SU-DHL-6 (cell line): ENCODE data around the gene OPA3.

Source experiments
- H2AFZ ChIP-seq: fragments of 200-600 bp; sonication (generic); 2 replicates; pipeline ENCODE4 v1.6.1; 2014; ENCODE audit warnings: low read depth, mild to moderate bottlenecking, moderate library complexity, mixed read lengths, antibody characterized with exemption, low read length; ENCODE audit not compliant: severe bottlenecking
- H3F3A ChIP-seq: fragments of 200-600 bp; shearing (Covaris generic); 2 replicates; pipeline ENCODE4 v1.6.0; 2016; ENCODE audit warnings: antibody characterized with exemption, mild to moderate bottlenecking; ENCODE audit not compliant: insufficient read depth
- H3K27ac ChIP-seq: fragments of 200-600 bp; sonication (generic); 2 replicates; pipeline ENCODE4 v1.5.1; 2016; ENCODE audit warnings: low read depth, mild to moderate bottlenecking, low read length, moderate library complexity, mixed read lengths
- H3K27me3 ChIP-seq: fragments of 200-600 bp; sonication (generic), shearing (Covaris generic); 2 replicates; pipeline ENCODE4 v1.6.0; 2014; ENCODE audit warnings: mild to moderate bottlenecking, low read length
- H3K36me3 ChIP-seq: fragments of 200-600 bp; sonication (generic); 2 replicates; pipeline ENCODE4 v1.6.1; 2014; ENCODE audit warnings: mild to moderate bottlenecking, low read length, mixed read lengths
- H3K4me2 ChIP-seq: fragments of 300-600, 200-600 bp; shearing (Covaris generic), sonication (generic); 2 replicates; pipeline ENCODE4 v1.6.0; 2014; ENCODE audit warnings: low read length, low read depth, mild to moderate bottlenecking; ENCODE audit not compliant: poor library complexity, severe bottlenecking
- H3K4me3 ChIP-seq: fragments of 200-600 bp; sonication (generic); 2 replicates; pipeline ENCODE4 v1.5.1; 2014; ENCODE audit warnings: antibody characterized with exemption, low read length, mild to moderate bottlenecking, mixed read lengths; ENCODE audit not compliant: insufficient read depth, poor library complexity, severe bottlenecking
- H3K79me2 ChIP-seq: fragments of 200-600 bp; sonication (generic); 2 replicates; pipeline ENCODE4 v1.6.1; 2014; ENCODE audit warnings: mild to moderate bottlenecking, low read length, moderate library complexity; ENCODE audit not compliant: insufficient read depth
- H3K9ac ChIP-seq: fragments of 200-600 bp; sonication (generic); 2 replicates; pipeline ENCODE4 v1.7.0; 2014; ENCODE audit warnings: mild to moderate bottlenecking, low read length
- H3K9me2 ChIP-seq: fragments of 200-600 bp; sonication (generic); replicated peaks from 2 replicates; pipeline ENCODE4 v1.6.1; 2014; ENCODE audit warnings: low read length; ENCODE audit not compliant: insufficient read depth
- H3K9me3 ChIP-seq: fragments of 200-600 bp; sonication (generic); 2 replicates; pipeline ENCODE4 v1.6.1; 2014; ENCODE audit warnings: low read length, mixed read lengths; ENCODE audit not compliant: insufficient read depth
- H4K20me1 ChIP-seq: fragments of 200-600 bp; sonication (generic); 2 replicates; pipeline ENCODE4 v1.6.1; 2014; ENCODE audit warnings: low read depth, mild to moderate bottlenecking, antibody characterized with exemption, low read length, moderate library complexity, mixed read lengths
- EZH2phosphoT487 ChIP-seq: fragments of 200-600 bp; sonication (generic), shearing (Covaris generic); conservative IDR thresholded peaks from 2 replicates; pipeline ENCODE4 v1.6.1; 2018; ENCODE audit warnings: mild to moderate bottlenecking, antibody characterized with exemption, low read length, moderate library complexity, mixed read lengths
- TF ChIP-seq, protein P1 (sequence below): fragments of 200-600 bp; sonication (generic); IDR thresholded peaks from one replicate; pipeline ENCODE4 v1.5.1; 2017; ENCODE audit warnings: antibody characterized with exemption, mild to moderate bottlenecking, low read length, moderate library complexity; ENCODE audit not compliant: insufficient read depth, poor library complexity, severe bottlenecking

Gene OPA3

GRCh38 chr19:45497791-45498190 is 86.8 kb downstream of the OPA3 start:
- Histone ChIP-seq H4K20me1 (no peaks in the 10 kb centered on the region), H3K27ac (no peak overlapping the region), H3K9ac (no peak overlapping the region), H3K79me2 (no peaks in the 10 kb centered on the region), H3K4me3 (no peak overlapping the region), H3K9me3 (no peaks in the 10 kb centered on the region), H2AFZ (no peak overlapping the region), H3K27me3 (no peaks in the 10 kb centered on the region), H3K9me2 (no peaks in the 10 kb centered on the region), H3K4me2 (peak overlapping the region; percentile 18), H3K36me3 (no peaks in the 10 kb centered on the region), H3F3A (peaks cover 4% of the 10 kb centered on the region; the same call in 1 of the 2 replicates)
- TF ChIP-seq EZH2phosphoT487, result no peak
- TF ChIP-seq, protein P1, sequence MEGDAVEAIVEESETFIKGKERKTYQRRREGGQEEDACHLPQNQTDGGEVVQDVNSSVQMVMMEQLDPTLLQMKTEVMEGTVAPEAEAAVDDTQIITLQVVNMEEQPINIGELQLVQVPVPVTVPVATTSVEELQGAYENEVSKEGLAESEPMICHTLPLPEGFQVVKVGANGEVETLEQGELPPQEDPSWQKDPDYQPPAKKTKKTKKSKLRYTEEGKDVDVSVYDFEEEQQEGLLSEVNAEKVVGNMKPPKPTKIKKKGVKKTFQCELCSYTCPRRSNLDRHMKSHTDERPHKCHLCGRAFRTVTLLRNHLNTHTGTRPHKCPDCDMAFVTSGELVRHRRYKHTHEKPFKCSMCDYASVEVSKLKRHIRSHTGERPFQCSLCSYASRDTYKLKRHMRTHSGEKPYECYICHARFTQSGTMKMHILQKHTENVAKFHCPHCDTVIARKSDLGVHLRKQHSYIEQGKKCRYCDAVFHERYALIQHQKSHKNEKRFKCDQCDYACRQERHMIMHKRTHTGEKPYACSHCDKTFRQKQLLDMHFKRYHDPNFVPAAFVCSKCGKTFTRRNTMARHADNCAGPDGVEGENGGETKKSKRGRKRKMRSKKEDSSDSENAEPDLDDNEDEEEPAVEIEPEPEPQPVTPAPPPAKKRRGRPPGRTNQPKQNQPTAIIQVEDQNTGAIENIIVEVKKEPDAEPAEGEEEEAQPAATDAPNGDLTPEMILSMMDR, result no peak

DNA sequence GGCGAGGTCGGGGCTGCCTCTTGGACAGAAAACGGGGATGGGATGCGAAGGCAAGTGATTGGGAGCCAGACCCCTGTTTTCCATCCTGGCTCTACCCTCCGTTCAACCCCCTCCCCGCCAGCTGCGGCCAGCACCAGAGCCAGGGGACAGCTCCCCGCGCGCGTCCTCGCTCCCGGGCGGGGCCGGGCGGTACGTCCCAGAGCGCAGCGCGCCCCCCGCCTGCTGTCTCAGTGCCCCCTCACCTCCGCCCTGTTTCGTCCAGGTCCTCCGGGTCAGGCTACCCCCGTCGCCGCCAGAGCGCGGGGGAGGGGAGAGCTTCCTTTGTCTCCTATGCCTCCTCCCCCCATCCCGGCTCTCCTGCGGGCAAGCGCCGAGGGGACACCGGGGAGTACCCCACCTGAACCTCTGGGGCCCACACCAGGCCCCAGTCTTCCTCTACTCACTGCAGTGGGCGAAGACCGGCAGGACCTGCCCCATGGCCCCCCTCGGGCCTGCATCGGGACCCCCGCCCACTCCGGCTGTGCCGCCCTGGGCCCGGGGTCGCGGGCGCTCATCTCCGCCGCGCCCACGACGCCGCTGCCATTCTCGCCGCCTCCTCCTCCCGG is 88.2 kb downstream of the OPA3 start:
- peak overlapping the region; percentile 85 for H3K4me2 ChIP-seq
- H3K27me3 ChIP-seq, result no peaks in the 10 kb centered on the region
- peaks cover 4% of the 10 kb centered on the region; the same call in 1 of the 2 replicates for H3F3A ChIP-seq
- H3K9me2 ChIP-seq, result no peaks in the 10 kb centered on the region
- no peaks in the 10 kb centered on the region for H4K20me1 ChIP-seq
- H3K36me3 ChIP-seq, result no peaks in the 10 kb centered on the region
- H3K9ac ChIP-seq, result peak overlapping the region; percentile 37; the same call in 1 of the 2 replicates
- H3K9me3 ChIP-seq, result no peaks in the 10 kb centered on the region
- H3K4me3 ChIP-seq, result peak overlapping the region; percentile 43
- no peak overlapping the region for H2AFZ ChIP-seq
- no peak overlapping the region for H3K27ac ChIP-seq
- no peak for TF ChIP-seq EZH2phosphoT487
- TF ChIP-seq, protein P1, result no peak
- H3K79me2 ChIP-seq, result no peaks in the 10 kb centered on the region

- no peak overlapping the region for H3K27ac ChIP-seq
- no peaks in the 10 kb centered on the region for H3K79me2 ChIP-seq
- H3K27me3 ChIP-seq, result no peaks in the 10 kb centered on the region
Observed at GRCh38 chr19:45495178-45495577, 89.4 kb downstream of the OPA3 start.

More at GRCh38 chr19:45495178-45495577, 89.4 kb downstream of the OPA3 start:
- Histone ChIP-seq H3F3A (peaks cover 4% of the 10 kb centered on the region; the same call in 1 of the 2 replicates), H3K36me3 (no peaks in the 10 kb centered on the region), H3K9ac (no peak overlapping the region), H4K20me1 (no peaks in the 10 kb centered on the region), H2AFZ (no peak overlapping the region), H3K4me2 (no peak overlapping the region), H3K4me3 (no peak overlapping the region), H3K9me2 (no peaks in the 10 kb centered on the region), H3K9me3 (no peaks in the 10 kb centered on the region)
- TF ChIP-seq, protein P1, result no peak
- no peak for TF ChIP-seq EZH2phosphoT487
